Stimulated activated CD8-positive, alpha-beta memory T cell treated with anti-CD3 and anti-CD28 coated beads, Interleukin-2, amount 100 ng/mL, for 48 hours (primary cell): ENCODE measurements around the gene UBE2G2.

Experiments used
- DNase-seq, 2 donors: peaks; one replicate each; pipeline ENCODE4 v3.0.0-alpha.2; 2020; ENCODE audit warnings: low read depth in 2 of 2

Gene UBE2G2

DNA sequence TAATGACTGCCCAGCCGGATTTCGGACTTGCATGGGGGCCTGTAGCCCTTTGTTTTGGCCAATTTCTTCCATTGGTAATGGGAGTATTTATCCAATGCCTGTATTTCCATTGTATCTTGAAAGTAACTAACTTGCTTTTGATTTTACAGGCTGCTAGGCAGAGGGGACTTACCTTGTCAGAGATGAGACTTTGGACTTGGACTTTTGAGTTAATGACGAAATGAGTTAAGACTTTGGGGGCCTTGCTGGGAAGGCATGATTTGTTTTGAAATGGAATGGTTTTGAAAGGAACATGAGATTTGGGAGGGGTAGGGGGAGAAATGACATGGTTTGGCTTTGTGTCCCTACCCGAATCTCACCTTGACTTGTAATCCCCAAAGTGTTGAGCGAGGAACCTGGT is 9.6 kb downstream of the UBE2G2 start:
- no peak for DNase-seq

DNA sequence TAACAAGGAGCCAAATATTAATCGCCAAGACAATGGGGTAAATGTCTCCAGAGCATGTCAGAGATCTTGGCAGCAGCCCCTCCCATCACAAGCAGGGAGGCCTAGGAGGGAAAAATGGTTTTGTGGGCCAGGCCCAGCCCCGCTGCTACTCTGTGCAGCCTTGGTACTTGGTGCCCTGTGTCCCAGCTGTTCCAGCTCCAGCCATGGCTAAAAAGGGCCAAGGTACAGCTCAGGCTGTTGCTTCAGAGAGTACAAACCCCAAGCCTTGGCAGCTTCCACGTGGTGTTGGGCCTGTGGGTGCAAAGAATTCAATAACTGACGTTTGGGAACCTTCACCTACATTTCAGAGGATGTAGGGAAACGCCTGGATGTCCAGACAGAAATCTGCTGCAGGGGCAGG is 10.4 kb downstream of the UBE2G2 start:
- DNase-seq: no peak

DNA sequence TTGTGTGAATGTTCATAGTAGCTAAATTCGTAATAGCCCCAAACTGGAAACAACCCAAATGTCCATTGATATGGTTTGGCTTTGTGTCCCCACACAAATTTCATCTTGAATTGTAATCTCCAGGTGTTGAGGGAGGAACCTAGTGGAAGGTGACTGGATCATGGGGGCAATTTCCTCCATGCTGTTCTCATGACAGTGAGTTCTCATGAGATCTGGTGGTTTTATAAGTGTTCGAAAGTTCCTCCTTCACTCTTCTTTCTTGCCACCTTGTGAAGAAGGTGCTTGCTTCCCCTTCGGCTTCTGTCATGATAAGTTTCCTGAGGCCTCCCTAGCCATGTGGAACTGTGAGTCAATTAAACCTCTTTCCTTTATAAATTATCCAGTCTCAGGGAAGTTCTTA is 11.3 kb downstream of the UBE2G2 start:
- DNase-seq: no peak

- DNase-seq: no peak
Observed at GRCh38 chr21:44789880-44790279, 11.7 kb downstream of the UBE2G2 start.

- DNase-seq: no peak
Observed at GRCh38 chr21:44785620-44786335, 15.8 kb downstream of the UBE2G2 start.

- DNase-seq: no peak
Observed at GRCh38 chr21:44784810-44785209, 16.8 kb downstream of the UBE2G2 start.

- DNase-seq: no peak
Observed at GRCh38 chr21:44783020-44783696, 18.5 kb downstream of the UBE2G2 start.

DNA sequence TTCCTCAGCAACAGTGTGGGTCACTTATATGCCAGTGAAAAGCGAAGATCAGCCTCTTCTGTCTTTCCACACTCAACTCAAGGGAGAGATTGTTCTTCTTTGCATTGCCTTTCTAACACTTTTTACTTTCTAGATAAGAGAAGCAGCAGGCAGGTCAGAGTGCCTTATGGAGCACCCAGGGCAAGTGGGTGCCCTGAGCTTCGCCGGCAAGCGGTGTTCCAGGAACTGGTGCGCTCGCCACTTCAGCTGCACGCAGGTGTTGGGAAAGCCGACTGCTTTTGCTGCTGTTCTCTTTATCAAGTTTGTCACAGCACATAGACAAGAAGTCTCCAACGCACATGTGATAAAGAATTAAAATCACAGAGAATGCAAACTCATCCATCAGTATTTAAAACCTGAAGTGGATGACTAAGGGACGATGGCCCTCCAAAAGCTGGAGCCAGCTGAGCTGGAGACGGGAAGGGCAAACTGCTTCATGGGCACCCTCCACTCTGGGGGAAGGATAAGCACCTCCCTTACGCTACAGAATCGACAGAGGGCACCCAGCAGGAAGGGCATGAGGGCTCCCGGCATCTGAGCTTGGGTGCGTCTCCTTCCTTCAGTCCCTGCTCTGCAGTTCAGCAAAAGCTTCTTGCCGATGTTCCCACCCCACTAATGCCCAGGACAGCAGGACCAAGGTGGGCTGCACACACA is 20.7 kb downstream of the UBE2G2 start:
- DNase-seq: no peak

DNA sequence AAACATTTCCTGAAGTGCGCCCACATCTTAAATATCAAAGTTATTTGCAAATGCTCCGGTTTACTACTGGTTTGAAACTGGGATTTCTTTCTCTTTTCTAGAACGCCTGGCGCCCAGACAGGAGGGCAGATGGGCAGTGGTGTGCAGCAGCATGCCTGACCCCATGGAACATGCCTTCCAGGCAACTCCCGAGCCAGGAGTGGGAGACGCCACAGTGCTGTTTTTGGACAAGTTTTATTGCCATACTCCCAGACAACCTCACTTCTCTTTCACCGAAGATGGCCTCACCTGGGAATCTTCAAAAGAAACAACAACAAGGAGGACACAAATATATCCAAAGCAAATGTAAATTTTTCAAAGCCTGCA is 21.5 kb downstream of the UBE2G2 start:
- DNase-seq: no peak

GRCh38 chr21:44779417-44780136 is 22.0 kb downstream of the UBE2G2 start:
- DNase-seq: no peak

DNA sequence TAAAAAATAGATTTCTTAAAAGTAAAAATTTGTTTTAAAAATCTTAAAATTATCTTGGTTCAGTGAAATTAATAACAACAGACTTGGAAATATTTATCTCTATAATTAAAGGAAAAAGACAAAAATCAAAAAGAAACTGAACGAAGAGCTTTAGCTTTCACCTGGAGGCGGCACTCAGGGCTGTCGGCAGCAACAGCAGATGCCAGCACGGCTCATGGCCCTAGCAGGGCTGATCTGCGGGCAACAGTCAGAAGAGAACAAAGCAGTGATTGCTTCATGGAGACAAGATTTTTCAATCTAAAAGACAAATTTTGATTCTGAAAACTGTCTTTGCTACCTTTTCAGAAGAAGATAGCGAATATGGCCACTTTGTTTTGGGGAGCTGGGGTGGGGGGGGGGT is 22.6 kb downstream of the UBE2G2 start:
- DNase-seq: no peak

DNA sequence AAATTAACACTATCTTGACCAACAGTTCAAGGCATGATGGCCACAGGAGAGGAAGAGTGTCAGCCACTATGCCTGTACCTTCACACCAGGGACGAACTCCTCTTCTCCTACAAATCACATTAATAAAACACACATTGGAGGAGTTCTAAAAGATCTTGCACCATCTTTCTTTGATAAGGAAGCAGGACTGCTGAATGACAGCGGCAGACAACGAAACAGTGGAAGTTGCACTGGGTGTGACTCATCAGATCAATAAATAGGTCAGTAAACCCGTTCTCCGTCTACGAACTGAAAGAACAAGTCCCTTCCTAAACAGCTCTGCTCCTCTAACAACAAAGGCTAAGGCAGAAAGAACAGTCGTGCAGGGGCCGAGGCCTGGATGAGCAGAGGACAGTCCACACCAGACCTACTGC is 23.1 kb downstream of the UBE2G2 start:
- no peak for DNase-seq

GRCh38 chr21:44778094-44778493 is 23.5 kb downstream of the UBE2G2 start:
- DNase-seq: no peak

- DNase-seq: no peak
Observed at GRCh38 chr21:44774972-44775371, 26.6 kb downstream of the UBE2G2 start.

DNA sequence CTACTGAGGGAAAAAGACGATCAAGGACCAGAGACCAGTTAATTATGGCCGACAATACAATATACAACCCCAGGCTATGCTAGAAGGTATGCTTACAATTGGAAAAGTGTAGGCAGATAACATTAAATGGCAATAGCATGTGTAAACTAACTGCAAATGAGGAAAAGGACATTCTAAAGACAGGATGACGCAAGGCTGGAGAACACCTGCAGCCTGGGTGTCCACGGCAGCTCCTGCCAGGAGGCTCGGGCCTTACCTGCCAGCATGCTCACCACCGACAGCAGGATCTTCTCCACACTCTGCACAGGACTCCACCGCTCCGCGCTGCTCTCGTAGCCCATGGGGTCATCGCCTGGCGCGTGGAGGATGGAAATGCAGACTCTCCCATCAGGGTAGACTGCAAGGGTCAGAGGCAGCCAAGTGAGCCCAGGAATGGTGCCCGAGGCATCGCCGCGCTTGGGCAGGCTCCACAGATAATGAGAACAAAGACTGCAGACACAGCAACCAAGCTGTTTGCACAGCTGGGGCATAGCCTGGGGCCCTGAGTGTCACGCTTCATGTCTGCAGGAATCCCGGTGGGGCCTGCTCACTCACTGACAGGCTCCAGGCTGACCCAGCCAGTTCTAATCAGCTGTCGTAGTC is 28.2 kb downstream of the UBE2G2 start:
- no peak for DNase-seq

DNA sequence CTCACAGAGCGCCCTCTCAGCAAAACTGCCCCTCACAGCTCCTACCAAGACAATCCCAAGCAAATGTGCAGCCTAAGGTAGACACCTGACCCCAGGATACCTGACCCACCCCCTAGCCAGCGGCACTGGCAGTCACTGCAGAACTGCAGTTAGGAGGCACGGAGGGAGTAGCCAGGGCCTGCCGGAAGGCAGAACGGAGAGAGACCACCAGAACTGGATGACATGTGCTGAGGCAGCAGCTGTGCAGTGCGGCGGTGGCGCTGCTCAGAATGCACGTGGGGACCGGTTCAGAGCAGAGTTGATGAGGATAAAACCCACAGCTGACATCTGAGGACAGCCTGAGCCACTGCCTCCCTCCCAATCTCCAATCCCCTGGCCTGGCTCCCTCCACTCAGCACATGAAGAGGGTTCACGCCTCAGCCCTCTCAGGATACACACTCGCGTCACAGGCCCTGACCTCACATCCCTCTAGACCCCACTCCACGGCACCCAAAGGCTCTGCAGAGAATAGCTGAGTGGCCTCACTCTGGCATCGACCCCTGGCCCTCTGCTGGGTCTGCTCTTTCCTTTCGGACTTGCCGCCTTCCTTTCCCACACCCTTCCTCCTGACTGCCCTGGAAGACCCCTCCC is 29.6 kb downstream of the UBE2G2 start:
- no peak for DNase-seq

GRCh38 chr21:44767834-44768831 is 33.5 kb downstream of the UBE2G2 start:
- DNase-seq: no peak

DNA sequence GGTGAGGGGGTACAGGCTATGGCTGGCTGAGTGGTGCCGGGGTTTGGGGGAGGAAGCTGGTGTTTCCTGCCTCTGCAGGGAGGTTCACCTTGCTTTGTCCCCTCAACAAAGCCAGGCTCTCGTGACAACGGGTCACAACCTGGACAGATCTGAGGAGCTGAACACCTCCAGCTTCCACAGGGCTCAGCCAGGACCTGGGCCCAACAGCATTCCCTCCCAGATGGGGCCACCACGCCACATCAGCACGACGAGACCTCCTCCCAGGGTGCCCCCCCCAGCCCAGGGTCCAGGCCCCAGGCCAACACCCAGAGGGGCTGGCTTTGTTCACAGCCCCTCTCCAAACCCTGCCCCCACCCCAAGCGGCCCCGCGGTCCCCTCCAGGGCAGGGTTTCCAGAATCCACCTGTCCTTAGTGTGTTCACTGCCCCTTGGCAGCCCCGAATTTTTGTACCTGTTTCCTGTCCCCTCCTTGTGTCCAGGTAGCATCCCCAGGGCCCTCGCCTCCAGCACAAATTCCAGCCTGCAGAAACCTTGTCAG is 34.7 kb downstream of the UBE2G2 start:
- DNase-seq: no peak

GRCh38 chr21:44766014-44766817 is 35.4 kb downstream of the UBE2G2 start:
- no peak for DNase-seq
